GM20000 (cell line): ENCODE results near the gene ASAP3.

Experiments
- DNase-seq: peaks from one replicate; pipeline ENCODE4 v3.0.0; 2012; ENCODE audit warnings: low spot score
- CTCF ChIP-seq: IDR thresholded peaks from 2 replicates; pipeline ENCODE4 v1.5.1; 2012; ENCODE audit warnings: mild to moderate bottlenecking, control low read depth; ENCODE audit errors: extremely low read depth, missing control alignments

Gene ASAP3

GRCh38 chr1:23463286-23463685, 20.7 kb downstream of the ASAP3 start:
- no peak for DNase-seq
- no peak for TF ChIP-seq CTCF

GRCh38 chr1:23462766-23463165, 21.2 kb downstream of the ASAP3 start:
- no peak for DNase-seq
- TF ChIP-seq CTCF, result no peak

GRCh38 chr1:23461050-23461449, 22.9 kb downstream of the ASAP3 start:
- no peak for DNase-seq
- no peak for TF ChIP-seq CTCF

GRCh38 chr1:23460519-23460918, 23.5 kb downstream of the ASAP3 start:
- no peak for DNase-seq

GRCh38 chr1:23459338-23459757, 24.6 kb downstream of the ASAP3 start:
- DNase-seq, result no peak
- TF ChIP-seq CTCF, result no peak

More at GRCh38 chr1:23460519-23460918, 23.5 kb downstream of the ASAP3 start:
- TF ChIP-seq CTCF, result no peak

GRCh38 chr1:23456226-23456625, 27.8 kb downstream of the ASAP3 start:
- no peak for TF ChIP-seq CTCF
- DNase-seq, result no peak

GRCh38 chr1:23453455-23454000, 30.5 kb downstream of the ASAP3 start:
- TF ChIP-seq CTCF, result no peak
- no peak for DNase-seq

GRCh38 chr1:23452011-23452411, 32.0 kb downstream of the ASAP3 start:
- no peak for DNase-seq
- no peak for TF ChIP-seq CTCF
